Astrocyte (in vitro differentiated cells and primary cell): ENCODE results near the gene TH. TPM values are rescaled to one million over a fixed set of nuclear protein-coding genes. Genes with fewer than 3 reads are reported as not detected.

Experiments
- DNase-seq: peaks from one replicate; pipeline ENCODE4 v3.0.0-alpha.2; 2010; ENCODE audit warnings: low read depth
- FAIRE-seq: peaks from 2 replicates; lab custom pipeline; 2011; peaks lifted over from hg19 to GRCh38; lab: Jason Lieb, UNC
- H2AFZ ChIP-seq: 2 replicates; pipeline ENCODE4 v1.6.0; 2012; ENCODE audit warnings: low read depth, low read length, inconsistent platforms
- H3K27ac ChIP-seq: 2 replicates; pipeline ENCODE4 v1.5.1; 2011; ENCODE audit warnings: low read depth, low read length, inconsistent platforms
- H3K27me3 ChIP-seq: 2 replicates; pipeline ENCODE4 v1.6.0; 2011; ENCODE audit warnings: low read length, inconsistent platforms; ENCODE audit not compliant: insufficient read depth
- H3K36me3 ChIP-seq: 2 replicates; pipeline ENCODE4 v1.5.1; 2011; ENCODE audit warnings: low read length, inconsistent platforms; ENCODE audit not compliant: insufficient read depth
- H3K4me1 ChIP-seq: 2 replicates; pipeline ENCODE4 v1.5.1; 2011; ENCODE audit warnings: low read length, inconsistent platforms; ENCODE audit not compliant: insufficient read depth
- H3K4me2 ChIP-seq: 2 replicates; pipeline ENCODE4 v1.6.0; 2012; ENCODE audit warnings: low read length, inconsistent platforms
- H3K4me3 ChIP-seq: 2 replicates; pipeline ENCODE4 v1.5.1; 2011; ENCODE audit warnings: low read depth, mild to moderate bottlenecking, low read length, inconsistent platforms; ENCODE audit not compliant: insufficient read depth
- H3K79me2 ChIP-seq: 2 replicates; pipeline ENCODE4 v1.6.0; 2012; ENCODE audit warnings: mild to moderate bottlenecking, low read length, inconsistent platforms; ENCODE audit not compliant: insufficient read depth
- H3K9ac ChIP-seq: 2 replicates; pipeline ENCODE4 v1.6.0; 2012; ENCODE audit warnings: mild to moderate bottlenecking, low read length, inconsistent platforms
- H3K9me3 ChIP-seq: 2 replicates; pipeline ENCODE4 v1.5.1; 2012; ENCODE audit warnings: low read depth, mild to moderate bottlenecking, low read length, inconsistent platforms; ENCODE audit not compliant: insufficient read depth
- H4K20me1 ChIP-seq: 2 replicates; pipeline ENCODE4 v1.6.0; 2012; ENCODE audit warnings: low read length, inconsistent platforms; ENCODE audit not compliant: insufficient read depth
- H3K27ac Mint-ChIP-seq: one replicate; pipeline ENCODE4 v1.8.0; 2021; ENCODE audit warnings: mild to moderate bottlenecking, mixed read lengths; ENCODE audit not compliant: unreplicated experiment
- H3K27me3 Mint-ChIP-seq: one replicate; pipeline ENCODE4 v1.8.0; 2021; ENCODE audit warnings: low read depth, mixed read lengths; ENCODE audit not compliant: unreplicated experiment
- H3K36me3 Mint-ChIP-seq: one replicate; pipeline ENCODE4 v1.8.0; 2021; ENCODE audit warnings: low read depth, mixed read lengths; ENCODE audit not compliant: unreplicated experiment
- H3K4me1 Mint-ChIP-seq: one replicate; pipeline ENCODE4 v1.8.0; 2021; ENCODE audit warnings: low read depth, mixed read lengths; ENCODE audit not compliant: unreplicated experiment
- H3K4me3 Mint-ChIP-seq: one replicate; pipeline ENCODE4 v1.8.0; 2021; ENCODE audit warnings: mild to moderate bottlenecking, moderate library complexity, mixed read lengths; ENCODE audit not compliant: unreplicated experiment
- H3K9me3 Mint-ChIP-seq: one replicate; pipeline ENCODE4 v1.8.0; 2021; ENCODE audit warnings: mild to moderate bottlenecking, mixed read lengths; ENCODE audit not compliant: unreplicated experiment
- EZH2 ChIP-seq: IDR thresholded peaks from 2 replicates; pipeline ENCODE4 v1.6.1; 2012; ENCODE audit warnings: mild to moderate bottlenecking, low read length, inconsistent platforms; ENCODE audit not compliant: insufficient read depth
- total RNA-seq: library from RNA; stranded (reverse); gene quantifications from 2 replicates; pipeline ENCODE4 v1.2.1, GENCODE V29; 2021
- TF ChIP-seq, protein P1 (sequence below): IDR thresholded peaks from 2 replicates; pipeline ENCODE4 v1.5.1; 2011; ENCODE audit warnings: low read depth, mild to moderate bottlenecking, inconsistent platforms, low read length, moderate library complexity; ENCODE audit not compliant: insufficient read depth

The TH gene
- total RNA-seq, 1 donor from 2014 or later: not detected

DNA sequence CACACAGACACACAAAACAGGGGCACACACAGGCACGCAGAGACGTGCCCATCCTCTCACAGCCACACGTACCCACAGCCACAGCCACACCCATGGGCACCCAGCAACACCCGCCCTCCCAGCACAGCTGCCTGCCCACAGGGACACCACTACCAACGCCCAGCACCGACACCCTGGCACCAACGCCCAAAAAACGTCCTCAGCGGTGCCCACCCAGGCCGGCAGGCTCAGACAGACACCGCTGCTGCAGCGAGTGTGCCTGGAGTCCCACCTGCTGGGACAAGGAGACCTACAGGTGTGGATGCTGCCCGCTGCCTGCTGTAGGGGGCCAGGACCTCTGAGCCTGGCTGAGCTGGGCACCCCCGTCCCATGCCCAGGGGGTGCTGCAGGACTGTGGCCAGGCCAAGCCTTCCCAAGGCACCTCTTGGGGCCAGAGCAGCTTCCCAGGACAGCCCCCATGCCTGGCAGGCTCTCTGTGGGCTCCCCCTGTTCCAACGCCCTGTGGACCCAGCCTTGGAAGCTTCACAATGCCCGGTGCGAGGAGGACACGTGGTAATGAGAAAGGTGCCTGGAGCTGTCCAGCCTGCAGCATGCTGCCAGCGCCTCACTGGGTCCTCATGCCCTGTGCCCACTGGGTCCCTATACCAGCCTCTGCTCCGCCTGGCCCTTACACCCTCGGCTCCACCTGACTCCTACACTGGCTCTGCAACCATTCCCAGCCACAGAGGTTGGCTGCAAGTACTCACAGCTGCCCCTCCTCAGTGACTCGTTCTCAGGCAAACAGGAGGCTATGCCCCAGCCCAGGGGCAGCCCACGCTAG lies 45.8 kb upstream of the TH start:
- FAIRE-seq (no peak), DNase-seq (no peak)

DNA sequence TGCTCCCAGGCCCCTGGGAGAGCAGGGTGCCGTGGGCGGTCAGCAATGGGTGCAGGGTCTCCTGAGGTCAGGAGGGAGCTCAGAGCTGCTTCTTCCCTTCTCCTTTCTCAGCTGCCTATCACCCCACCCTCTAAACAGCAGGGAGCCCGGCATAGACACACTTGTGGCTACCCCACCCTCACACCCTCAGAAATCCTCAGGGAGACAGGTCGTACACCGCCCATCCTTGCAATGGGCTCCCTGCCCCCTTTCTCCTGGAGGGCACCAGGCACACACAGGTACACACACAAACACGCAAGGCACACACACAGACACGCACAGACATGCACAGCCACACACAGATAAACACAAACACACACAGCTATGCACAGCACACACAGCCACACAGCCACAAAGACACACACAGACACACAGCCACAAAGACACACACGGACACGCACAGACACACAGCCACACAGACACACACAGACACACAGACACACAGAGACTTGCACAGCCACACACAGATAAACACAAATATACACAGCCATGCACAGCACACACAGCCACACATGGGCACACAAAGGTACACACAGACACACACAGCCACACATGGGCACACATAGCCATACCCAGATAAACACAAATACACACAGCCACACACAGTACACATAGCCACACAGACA lies 44.9 kb upstream of the TH start:
- peaks cover 2% of the 10 kb centered on the region for H3K4me1 Mint-ChIP-seq

More for the DNA sequence above, 45.8 kb upstream of the TH start:
- Histone ChIP-seq H3K27me3 (peaks cover 17% of the 10 kb centered on the region), H3K9me3 (no peaks in the 10 kb centered on the region), H3K79me2 (no peaks in the 10 kb centered on the region), H3K4me2 (no peak overlapping the region), H3K27ac (no peak overlapping the region), H3K36me3 (no peaks in the 10 kb centered on the region), H2AFZ (no peak overlapping the region), H3K9ac (no peak overlapping the region), H3K4me3 (no peak overlapping the region), H3K4me1 (no peaks in the 10 kb centered on the region), H4K20me1 (no peaks in the 10 kb centered on the region)
- Mint-ChIP-seq H3K4me1 (peaks cover 2% of the 10 kb centered on the region), H3K9me3 (peaks cover 4% of the 10 kb centered on the region), H3K36me3 (peaks cover 4% of the 10 kb centered on the region), H3K27me3 (peaks cover 44% of the 10 kb centered on the region), H3K4me3 (no peak overlapping the region), H3K27ac (no peak overlapping the region)
- TF ChIP-seq, protein P1, sequence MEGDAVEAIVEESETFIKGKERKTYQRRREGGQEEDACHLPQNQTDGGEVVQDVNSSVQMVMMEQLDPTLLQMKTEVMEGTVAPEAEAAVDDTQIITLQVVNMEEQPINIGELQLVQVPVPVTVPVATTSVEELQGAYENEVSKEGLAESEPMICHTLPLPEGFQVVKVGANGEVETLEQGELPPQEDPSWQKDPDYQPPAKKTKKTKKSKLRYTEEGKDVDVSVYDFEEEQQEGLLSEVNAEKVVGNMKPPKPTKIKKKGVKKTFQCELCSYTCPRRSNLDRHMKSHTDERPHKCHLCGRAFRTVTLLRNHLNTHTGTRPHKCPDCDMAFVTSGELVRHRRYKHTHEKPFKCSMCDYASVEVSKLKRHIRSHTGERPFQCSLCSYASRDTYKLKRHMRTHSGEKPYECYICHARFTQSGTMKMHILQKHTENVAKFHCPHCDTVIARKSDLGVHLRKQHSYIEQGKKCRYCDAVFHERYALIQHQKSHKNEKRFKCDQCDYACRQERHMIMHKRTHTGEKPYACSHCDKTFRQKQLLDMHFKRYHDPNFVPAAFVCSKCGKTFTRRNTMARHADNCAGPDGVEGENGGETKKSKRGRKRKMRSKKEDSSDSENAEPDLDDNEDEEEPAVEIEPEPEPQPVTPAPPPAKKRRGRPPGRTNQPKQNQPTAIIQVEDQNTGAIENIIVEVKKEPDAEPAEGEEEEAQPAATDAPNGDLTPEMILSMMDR: no peak
- no peak for TF ChIP-seq EZH2

More for the DNA sequence above, 44.9 kb upstream of the TH start:
- Mint-ChIP-seq H3K27me3 (peaks cover 44% of the 10 kb centered on the region), H3K4me3 (no peak overlapping the region), H3K9me3 (peaks cover 4% of the 10 kb centered on the region), H3K36me3 (peaks cover 4% of the 10 kb centered on the region), H3K27ac (no peak overlapping the region)
- Histone ChIP-seq H3K9me3 (no peaks in the 10 kb centered on the region), H3K4me3 (no peak overlapping the region), H2AFZ (no peak overlapping the region), H3K9ac (no peak overlapping the region), H3K27me3 (peaks cover 19% of the 10 kb centered on the region), H3K27ac (no peak overlapping the region), H3K36me3 (no peaks in the 10 kb centered on the region), H3K4me2 (no peak overlapping the region), H3K4me1 (no peaks in the 10 kb centered on the region), H4K20me1 (no peaks in the 10 kb centered on the region), H3K79me2 (no peaks in the 10 kb centered on the region)
- FAIRE-seq (no peak), DNase-seq (no peak)
- TF ChIP-seq, protein P1: no peak
- no peak for TF ChIP-seq EZH2
